GM18519 (cell line): ENCODE measurements around the gene PSMB7.

ENCODE experiments used
- ATAC-seq: cut with Tn5 transposase; IDR thresholded peaks from one replicate; pipeline ENCODE4 v1.9.1; 2021; ENCODE audit warnings: mild to moderate bottlenecking, moderate library complexity; ENCODE audit not compliant: unreplicated experiment, low FRiP score

PSMB7 gene

DNA sequence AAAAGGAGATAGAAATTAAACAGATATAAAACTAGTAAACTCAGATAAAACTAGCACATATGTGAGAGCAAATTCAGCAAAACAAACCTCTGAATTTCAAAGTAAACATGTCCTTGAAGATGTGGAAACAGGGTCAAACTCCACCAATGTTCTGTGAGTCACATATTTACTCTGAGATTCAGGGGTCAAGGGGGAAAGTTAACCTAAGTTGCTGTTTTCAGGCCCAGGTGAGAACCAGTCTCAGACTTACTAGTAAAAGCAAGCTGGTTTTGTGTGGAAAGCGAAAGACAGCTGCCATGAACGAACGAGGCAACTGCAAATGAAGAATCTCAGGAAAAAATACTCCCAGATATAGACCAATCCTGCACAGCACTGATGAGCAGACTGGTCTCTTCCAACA lies 29.0 kb downstream of the PSMB7 start:
- no peak for ATAC-seq

DNA sequence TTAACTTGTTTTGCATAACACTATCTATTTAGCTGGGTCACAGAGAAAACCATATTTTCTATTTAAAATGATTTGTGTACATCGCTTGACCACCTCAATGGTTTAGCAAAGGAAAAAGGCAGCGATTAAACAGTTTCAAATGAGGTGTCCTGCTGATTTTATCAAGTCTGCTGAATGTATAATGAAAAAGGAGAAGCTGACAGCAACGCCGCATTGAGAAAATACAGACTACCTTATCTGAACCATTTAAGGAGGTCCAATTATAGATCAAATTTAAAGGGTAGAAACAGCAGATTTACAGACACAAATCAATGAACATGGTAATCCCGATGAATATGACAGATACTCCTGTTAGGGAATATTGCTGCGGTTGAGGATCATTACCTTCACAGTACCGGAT lies 29.6 kb downstream of the PSMB7 start:
- ATAC-seq, result no peak

GRCh38 chr9:124384846-124385245 lies 30.4 kb downstream of the PSMB7 start:
- ATAC-seq, result no peak

GRCh38 chr9:124384210-124384609 lies 31.0 kb downstream of the PSMB7 start:
- no peak for ATAC-seq

GRCh38 chr9:124381170-124381945 lies 33.9 kb downstream of the PSMB7 start:
- no peak for ATAC-seq

DNA sequence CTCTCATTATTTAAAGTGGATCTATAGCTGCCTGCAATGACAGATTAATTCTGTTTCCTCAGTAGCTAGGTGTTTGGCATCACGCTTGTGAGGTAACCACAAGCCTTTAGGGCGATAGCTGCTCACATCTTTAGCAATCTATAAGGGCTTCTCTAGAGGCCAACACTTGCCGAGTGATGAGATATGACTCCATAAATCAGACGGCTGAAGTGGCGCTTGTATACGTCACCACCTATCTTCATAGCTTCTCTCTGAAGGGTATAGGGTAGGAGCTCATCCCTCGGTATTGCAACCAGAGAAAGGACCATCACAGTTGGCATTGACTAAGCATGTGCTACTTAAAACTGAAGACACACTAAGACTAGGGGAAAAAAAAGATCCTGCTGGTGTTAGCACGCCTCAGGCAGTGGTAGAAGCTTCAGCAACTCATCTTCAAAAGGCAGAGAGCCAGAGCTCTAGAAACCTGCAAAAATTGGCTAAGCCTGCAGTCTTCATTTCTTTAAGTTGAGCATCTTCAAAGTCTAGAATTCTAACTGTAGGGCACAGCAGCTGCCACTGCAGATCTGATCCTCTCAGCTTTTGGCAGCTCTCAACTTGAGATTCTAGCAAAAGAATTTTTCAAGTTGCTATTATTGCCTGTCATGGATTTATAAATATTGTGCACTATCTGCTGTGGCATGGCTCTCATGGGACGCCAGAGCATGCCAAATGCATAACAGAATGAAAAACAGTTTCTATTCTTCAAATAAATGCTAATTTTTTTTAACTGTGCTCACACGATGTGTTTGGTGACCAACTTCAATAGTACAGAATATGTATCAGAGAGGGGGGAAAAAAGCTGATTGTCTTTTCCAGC lies 37.5 kb downstream of the PSMB7 start:
- ATAC-seq, result no peak

DNA sequence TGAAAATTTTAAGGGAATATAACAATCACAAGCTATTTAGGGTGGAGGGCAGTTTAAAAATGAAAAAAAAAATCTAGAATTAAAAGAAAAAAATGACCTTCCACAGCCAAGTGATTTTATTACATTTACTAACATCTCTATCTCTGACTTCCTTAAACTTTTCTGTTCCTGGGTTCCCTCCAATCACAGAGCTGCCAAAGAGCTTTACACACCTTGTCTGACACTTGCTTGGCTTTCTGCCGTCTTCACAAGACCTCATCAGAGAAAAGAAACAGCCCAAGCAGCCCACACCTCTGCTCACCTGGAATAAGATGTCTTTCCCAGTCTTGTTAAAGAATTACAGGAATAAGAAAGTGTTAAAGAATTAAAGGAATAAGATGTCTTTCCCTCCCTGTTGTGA lies 38.9 kb downstream of the PSMB7 start:
- no peak for ATAC-seq

DNA sequence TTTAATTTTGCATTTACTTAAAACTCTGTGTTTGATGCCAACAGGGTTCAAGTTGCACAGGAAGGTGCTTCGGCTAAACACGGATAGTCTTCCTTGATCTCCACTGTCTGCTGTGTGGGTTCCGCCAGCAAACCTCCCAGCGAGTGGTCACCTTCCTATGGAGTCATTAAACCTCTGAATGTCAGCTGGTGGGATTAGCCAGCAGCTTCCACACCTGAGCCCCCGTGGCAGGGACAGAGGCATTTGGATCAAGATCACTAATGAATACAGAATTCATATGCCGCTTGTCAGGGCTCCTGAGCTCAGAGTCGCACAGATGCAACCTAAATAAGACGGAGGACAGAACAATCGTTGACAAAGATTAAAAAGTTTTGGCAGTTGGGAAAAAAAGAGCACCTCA lies 39.5 kb downstream of the PSMB7 start:
- no peak for ATAC-seq

DNA sequence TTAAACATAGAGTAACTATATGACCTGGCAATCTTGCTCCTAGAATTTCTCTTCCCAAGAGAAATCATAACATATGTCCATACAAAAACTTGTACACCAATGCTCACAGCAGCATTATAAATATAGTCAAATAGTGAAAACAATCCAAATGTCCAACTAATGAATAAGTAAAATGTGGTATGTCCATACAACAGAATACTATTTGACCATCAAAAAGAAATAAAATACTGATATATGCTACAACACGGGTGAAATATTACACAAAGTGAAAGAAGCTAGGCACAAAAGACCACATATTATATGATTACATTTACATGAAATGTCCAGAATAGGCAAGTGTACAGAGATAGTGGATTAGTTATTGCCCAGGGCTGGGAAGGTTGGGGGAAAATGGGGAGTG lies 41.4 kb downstream of the PSMB7 start:
- ATAC-seq, result no peak

GRCh38 chr9:124373386-124373785 lies 41.9 kb downstream of the PSMB7 start:
- ATAC-seq, result no peak

DNA sequence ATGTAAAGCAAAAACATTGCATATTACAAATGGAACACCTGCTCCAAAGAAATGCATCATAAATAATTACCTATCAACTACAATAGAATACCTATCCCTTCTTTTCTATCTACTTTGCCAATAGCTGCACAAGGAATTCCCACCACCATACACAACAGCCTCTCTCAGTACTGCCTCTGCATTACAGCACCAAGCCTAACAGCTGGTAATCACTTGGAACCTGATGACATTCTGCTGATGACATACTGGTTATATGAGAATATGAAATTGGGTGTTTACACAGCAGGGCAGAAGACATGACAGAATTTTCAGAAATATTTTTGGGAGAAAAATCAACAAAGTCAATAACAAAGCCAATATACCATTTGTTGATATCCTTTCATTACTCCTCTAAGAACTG lies 43.2 kb downstream of the PSMB7 start:
- ATAC-seq, result no peak

- no peak for ATAC-seq
Observed at GRCh38 chr9:124370896-124371582, 44.2 kb downstream of the PSMB7 start.

GRCh38 chr9:124369231-124369797 lies 45.9 kb downstream of the PSMB7 start:
- no peak for ATAC-seq

DNA sequence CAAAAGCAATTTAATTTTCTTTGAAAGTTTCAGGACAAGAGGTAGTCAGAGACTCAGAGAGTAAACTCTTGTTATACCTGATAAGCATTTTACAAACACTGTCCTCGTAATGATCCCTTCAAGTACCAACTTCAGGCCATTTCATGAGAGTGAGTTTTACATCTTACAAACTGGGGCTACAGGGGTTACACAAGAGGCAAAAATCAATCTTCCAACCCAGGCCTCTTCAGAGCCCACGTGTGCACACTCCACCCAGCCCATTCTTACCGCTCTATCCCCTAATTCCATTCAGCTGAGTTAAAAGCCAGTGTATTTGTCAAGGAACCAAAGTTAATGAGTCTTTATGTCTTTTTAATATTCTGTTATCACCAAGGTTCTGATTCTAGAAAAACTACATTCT lies 46.5 kb downstream of the PSMB7 start:
- ATAC-seq, result no peak

- ATAC-seq, result no peak
Observed at GRCh38 chr9:124366476-124367220, 48.6 kb downstream of the PSMB7 start.

- ATAC-seq, result no peak
Observed at GRCh38 chr9:124365036-124365435, 50.2 kb downstream of the PSMB7 start.

GRCh38 chr9:124364141-124364540 lies 51.1 kb downstream of the PSMB7 start:
- ATAC-seq, result no peak

GRCh38 chr9:124363326-124364096 lies 51.7 kb downstream of the PSMB7 start:
- no peak for ATAC-seq

GRCh38 chr9:124361128-124361527 lies 54.1 kb downstream of the PSMB7 start:
- no peak for ATAC-seq
